ENCODE data around the gene FUCA1. TPM values are rescaled to one million over a fixed set of nuclear protein-coding genes. Genes with fewer than 3 reads are reported as not detected.

The FUCA1 gene
- total and polyA plus RNA-seq, 10 of the 15 experiments (the other 5 are each of a cell fraction or from before 2014, with no cell fraction given), result 33.3 to 117 (median 52.6) TPM

DNA sequence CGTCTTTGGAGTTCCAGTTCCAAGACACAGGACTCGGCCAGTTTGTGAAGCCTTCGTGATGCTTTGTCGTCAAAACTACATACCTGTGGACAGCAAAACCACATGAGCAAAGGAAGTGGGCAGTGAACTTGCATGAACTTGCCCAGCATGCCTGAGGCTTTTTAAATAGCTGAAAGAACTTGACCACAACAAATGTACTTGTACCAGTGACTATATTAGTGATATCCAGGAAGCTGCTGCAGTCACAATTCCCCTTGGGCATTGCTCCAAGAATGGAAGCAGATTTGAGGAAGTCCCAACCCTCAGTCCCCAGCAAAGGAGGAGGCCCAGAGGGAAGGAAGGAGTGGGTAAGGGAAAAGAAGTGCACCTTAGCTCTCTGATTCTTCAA lies 2.6 kb downstream of the FUCA1 start (continued):
- TF ChIP-seq BCL3 (IDR thresholded peaks at IDR 0.05; ENCODE audit: borderline replicate concordance, insufficient read depth, low read depth, low read length, poor library complexity, severe bottlenecking) (peak; percentile 42), BACH1 (IDR thresholded peaks at IDR 0.05; ENCODE audit: borderline replicate concordance) (no peak; the same call in 1 of the 2 replicates), SPI1 (IDR thresholded peaks at IDR 0.05; ENCODE audit: borderline replicate concordance, insufficient read depth, low read depth, low read length) (peak; percentile 78; the same call in 1 of the 2 replicates), MTA3 (IDR thresholded peaks at IDR 0.05; ENCODE audit: borderline replicate concordance, low read length) (no peak; the same call in 1 of the 2 replicates), TCF7 (IDR thresholded peaks at IDR 0.05; ENCODE audit: borderline replicate concordance) (no peak; the same call in 1 of the 2 replicates), MAX (IDR thresholded peaks at IDR 0.05; ENCODE audit: low read depth, low read length) (no peak), ZNF217 (IDR thresholded peaks at IDR 0.05) (no peak), ESRRA (IDR thresholded peaks at IDR 0.05; ENCODE audit: low read length) (no peak), IRF4 (IDR thresholded peaks at IDR 0.05; ENCODE audit: low read depth, low read length) (peak; percentile 71; the same call in 1 of the 2 replicates), ASH2L (IDR thresholded peaks at IDR 0.05; ENCODE audit: borderline replicate concordance, low read depth) (no peak), RAD21 (IDR thresholded peaks at IDR 0.05; ENCODE audit: insufficient read depth, low read depth, low read length) (no peak), CREB1 (IDR thresholded peaks at IDR 0.05; ENCODE audit: low read depth) (peak; percentile 63; the same call in 1 of the 2 replicates), TCF3 (IDR thresholded peaks at IDR 0.05; ENCODE audit: borderline replicate concordance, insufficient read depth, low read depth, low read length) (no peak), IKZF2 (IDR thresholded peaks at IDR 0.05) (peak; percentile 96), KLF5 (IDR thresholded peaks at IDR 0.05; ENCODE audit: partially characterized antibody) (no peak)
- TF ChIP-seq, protein P1, sequence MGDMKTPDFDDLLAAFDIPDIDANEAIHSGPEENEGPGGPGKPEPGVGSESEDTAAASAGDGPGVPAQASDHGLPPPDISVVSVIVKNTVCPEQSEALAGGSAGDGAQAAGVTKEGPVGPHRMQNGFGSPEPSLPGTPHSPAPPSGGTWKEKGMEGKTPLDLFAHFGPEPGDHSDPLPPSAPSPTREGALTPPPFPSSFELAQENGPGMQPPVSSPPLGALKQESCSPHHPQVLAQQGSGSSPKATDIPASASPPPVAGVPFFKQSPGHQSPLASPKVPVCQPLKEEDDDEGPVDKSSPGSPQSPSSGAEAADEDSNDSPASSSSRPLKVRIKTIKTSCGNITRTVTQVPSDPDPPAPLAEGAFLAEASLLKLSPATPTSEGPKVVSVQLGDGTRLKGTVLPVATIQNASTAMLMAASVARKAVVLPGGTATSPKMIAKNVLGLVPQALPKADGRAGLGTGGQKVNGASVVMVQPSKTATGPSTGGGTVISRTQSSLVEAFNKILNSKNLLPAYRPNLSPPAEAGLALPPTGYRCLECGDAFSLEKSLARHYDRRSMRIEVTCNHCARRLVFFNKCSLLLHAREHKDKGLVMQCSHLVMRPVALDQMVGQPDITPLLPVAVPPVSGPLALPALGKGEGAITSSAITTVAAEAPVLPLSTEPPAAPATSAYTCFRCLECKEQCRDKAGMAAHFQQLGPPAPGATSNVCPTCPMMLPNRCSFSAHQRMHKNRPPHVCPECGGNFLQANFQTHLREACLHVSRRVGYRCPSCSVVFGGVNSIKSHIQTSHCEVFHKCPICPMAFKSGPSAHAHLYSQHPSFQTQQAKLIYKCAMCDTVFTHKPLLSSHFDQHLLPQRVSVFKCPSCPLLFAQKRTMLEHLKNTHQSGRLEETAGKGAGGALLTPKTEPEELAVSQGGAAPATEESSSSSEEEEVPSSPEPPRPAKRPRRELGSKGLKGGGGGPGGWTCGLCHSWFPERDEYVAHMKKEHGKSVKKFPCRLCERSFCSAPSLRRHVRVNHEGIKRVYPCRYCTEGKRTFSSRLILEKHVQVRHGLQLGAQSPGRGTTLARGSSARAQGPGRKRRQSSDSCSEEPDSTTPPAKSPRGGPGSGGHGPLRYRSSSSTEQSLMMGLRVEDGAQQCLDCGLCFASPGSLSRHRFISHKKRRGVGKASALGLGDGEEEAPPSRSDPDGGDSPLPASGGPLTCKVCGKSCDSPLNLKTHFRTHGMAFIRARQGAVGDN (IDR thresholded peaks at IDR 0.05), result peak; percentile 81; the same call in 1 of the 2 replicates
- TF ChIP-seq, protein P2, sequence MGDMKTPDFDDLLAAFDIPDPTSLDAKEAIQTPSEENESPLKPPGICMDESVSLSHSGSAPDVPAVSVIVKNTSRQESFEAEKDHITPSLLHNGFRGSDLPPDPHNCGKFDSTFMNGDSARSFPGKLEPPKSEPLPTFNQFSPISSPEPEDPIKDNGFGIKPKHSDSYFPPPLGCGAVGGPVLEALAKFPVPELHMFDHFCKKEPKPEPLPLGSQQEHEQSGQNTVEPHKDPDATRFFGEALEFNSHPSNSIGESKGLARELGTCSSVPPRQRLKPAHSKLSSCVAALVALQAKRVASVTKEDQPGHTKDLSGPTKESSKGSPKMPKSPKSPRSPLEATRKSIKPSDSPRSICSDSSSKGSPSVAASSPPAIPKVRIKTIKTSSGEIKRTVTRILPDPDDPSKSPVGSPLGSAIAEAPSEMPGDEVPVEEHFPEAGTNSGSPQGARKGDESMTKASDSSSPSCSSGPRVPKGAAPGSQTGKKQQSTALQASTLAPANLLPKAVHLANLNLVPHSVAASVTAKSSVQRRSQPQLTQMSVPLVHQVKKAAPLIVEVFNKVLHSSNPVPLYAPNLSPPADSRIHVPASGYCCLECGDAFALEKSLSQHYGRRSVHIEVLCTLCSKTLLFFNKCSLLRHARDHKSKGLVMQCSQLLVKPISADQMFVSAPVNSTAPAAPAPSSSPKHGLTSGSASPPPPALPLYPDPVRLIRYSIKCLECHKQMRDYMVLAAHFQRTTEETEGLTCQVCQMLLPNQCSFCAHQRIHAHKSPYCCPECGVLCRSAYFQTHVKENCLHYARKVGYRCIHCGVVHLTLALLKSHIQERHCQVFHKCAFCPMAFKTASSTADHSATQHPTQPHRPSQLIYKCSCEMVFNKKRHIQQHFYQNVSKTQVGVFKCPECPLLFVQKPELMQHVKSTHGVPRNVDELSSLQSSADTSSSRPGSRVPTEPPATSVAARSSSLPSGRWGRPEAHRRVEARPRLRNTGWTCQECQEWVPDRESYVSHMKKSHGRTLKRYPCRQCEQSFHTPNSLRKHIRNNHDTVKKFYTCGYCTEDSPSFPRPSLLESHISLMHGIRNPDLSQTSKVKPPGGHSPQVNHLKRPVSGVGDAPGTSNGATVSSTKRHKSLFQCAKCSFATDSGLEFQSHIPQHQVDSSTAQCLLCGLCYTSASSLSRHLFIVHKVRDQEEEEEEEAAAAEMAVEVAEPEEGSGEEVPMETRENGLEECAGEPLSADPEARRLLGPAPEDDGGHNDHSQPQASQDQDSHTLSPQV (IDR thresholded peaks at IDR 0.05), result no peak
- TF ChIP-seq, protein P3, sequence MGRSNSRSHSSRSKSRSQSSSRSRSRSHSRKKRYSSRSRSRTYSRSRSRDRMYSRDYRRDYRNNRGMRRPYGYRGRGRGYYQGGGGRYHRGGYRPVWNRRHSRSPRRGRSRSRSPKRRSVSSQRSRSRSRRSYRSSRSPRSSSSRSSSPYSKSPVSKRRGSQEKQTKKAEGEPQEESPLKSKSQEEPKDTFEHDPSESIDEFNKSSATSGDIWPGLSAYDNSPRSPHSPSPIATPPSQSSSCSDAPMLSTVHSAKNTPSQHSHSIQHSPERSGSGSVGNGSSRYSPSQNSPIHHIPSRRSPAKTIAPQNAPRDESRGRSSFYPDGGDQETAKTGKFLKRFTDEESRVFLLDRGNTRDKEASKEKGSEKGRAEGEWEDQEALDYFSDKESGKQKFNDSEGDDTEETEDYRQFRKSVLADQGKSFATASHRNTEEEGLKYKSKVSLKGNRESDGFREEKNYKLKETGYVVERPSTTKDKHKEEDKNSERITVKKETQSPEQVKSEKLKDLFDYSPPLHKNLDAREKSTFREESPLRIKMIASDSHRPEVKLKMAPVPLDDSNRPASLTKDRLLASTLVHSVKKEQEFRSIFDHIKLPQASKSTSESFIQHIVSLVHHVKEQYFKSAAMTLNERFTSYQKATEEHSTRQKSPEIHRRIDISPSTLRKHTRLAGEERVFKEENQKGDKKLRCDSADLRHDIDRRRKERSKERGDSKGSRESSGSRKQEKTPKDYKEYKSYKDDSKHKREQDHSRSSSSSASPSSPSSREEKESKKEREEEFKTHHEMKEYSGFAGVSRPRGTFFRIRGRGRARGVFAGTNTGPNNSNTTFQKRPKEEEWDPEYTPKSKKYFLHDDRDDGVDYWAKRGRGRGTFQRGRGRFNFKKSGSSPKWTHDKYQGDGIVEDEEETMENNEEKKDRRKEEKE (IDR thresholded peaks at IDR 0.05), result no peak
